ENCODE data around the gene CD3D. TPM values are rescaled to one million over a fixed set of nuclear protein-coding genes. Genes with fewer than 3 reads are reported as not detected.

The CD3D gene
- total and polyA plus RNA-seq, 12 donors: 0.31 to 6.3 (median 0.97) TPM; not detected in 6

DNA sequence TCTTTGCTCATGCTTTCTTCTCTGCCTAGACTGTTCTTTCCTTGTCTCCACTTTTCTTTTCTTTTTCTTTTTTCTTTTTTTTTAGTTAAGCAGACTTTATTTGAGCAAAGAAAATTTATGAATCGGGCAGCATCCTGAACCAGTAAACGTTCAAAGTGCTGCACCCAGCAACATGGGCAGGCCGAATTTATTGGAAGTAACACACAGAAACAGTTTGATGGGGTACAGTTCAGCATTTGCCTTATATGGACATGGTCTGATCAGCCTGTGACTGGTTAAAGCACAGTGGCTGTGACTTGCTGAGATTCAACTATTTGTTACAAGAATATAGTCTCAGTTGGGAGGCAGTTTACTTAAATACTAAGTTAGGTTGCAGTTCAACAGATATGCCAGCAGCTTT lies 22.0 kb downstream of the CD3D start:
- Histone ChIP-seq H3K36me3 (no peaks in the 10 kb centered on the region), H3K27me3 (peaks cover 0 to 10% (median 0%) of the 10 kb centered on the region in 7 donors), H3K4me3 (no peak overlapping the region), H3K4me1 (peaks cover 0 to 55% (median 13%) of the 10 kb centered on the region in 9 donors), H3K9me3 (no peaks in the 10 kb centered on the region), H3K27ac (no peak overlapping the region)
- TF ChIP-seq, protein P1, sequence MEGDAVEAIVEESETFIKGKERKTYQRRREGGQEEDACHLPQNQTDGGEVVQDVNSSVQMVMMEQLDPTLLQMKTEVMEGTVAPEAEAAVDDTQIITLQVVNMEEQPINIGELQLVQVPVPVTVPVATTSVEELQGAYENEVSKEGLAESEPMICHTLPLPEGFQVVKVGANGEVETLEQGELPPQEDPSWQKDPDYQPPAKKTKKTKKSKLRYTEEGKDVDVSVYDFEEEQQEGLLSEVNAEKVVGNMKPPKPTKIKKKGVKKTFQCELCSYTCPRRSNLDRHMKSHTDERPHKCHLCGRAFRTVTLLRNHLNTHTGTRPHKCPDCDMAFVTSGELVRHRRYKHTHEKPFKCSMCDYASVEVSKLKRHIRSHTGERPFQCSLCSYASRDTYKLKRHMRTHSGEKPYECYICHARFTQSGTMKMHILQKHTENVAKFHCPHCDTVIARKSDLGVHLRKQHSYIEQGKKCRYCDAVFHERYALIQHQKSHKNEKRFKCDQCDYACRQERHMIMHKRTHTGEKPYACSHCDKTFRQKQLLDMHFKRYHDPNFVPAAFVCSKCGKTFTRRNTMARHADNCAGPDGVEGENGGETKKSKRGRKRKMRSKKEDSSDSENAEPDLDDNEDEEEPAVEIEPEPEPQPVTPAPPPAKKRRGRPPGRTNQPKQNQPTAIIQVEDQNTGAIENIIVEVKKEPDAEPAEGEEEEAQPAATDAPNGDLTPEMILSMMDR (IDR thresholded peaks at IDR 0.05): no peak
- WGBS, 2 donors: 87 to 94% methylated on average over 3 of the region's 3 CpGs
- intact Hi-C loops (cut with DNase I): no loop called here
- no peak for DNase-seq
- ATAC-seq: no peak

- WGBS, 2 donors: 55 to 75% methylated on average over 1 of the region's 1 CpG
Measured at GRCh38 chr11:118319337-118319707, 23.2 kb downstream of the CD3D start.

DNA sequence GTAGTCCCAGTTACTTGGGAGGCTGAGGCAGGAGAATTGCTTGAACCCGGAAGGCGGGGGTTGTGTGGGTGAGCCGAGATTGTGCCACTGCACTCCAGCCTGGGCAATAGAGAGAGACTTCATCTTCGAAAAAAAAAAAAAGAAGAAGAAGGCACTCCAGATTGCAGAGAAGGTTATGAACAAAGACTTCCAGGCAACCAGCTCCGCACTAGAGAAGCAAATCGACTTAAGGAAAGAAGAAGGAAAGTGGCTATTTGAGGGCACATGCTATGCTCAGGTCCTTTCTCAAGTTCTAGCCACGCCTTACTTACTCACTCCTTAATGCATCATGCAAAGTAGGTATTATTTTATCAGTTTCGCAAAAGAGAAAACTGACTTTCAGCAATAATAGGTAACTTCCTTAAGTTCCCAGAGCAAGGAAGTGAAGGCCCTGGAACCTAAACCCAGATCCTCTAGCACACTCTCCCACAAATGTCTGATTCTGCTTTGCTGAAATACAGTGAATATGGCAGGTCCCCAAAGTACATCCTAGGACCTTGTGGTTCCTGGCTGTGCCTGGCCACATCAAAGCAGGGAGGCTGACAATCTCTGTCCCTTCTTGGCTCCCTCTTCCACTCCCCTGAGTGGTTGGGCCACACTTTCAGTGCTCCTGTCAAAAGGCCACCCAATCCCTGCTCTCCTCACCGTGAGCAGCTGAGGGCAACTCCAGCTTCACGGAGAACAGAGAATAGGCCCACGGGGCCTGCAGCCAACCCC lies 23.7 kb downstream of the CD3D start:
- H3K27ac ChIP-seq: peak overlapping the region in 1 of 10 donors; percentile 70
- 89 to 90% methylated on average over 11 of the region's 11 CpGs for WGBS, 2 donors
- ATAC-seq (no peak), DNase-seq (no peak)
- peaks cover 0 to 61% (median 18%) of the 10 kb centered on the region in 9 donors for H3K4me1 ChIP-seq
- no peak overlapping the region for H3K4me3 ChIP-seq
- no peaks in the 10 kb centered on the region for H3K9me3 ChIP-seq
- TF ChIP-seq, protein P1 (IDR thresholded peaks at IDR 0.05): no peak
- intact Hi-C loops (cut with DNase I): no loop called here
- H3K27me3 ChIP-seq: peaks cover 0 to 11% (median 7%) of the 10 kb centered on the region in 7 donors
- H3K36me3 ChIP-seq: no peaks in the 10 kb centered on the region

More at GRCh38 chr11:118319337-118319707, 23.2 kb downstream of the CD3D start:
- Histone ChIP-seq H3K27me3 (peaks cover 0 to 9% (median 3%) of the 10 kb centered on the region in 7 donors), H3K4me1 (peaks cover 0 to 61% (median 18%) of the 10 kb centered on the region in 9 donors), H3K4me3 (no peak overlapping the region), H3K9me3 (no peaks in the 10 kb centered on the region), H3K36me3 (no peaks in the 10 kb centered on the region), H3K27ac (peak overlapping the region in 1 of 10 donors; percentile 70)
- intact Hi-C loops (cut with DNase I): no loop called here
- DNase-seq (no peak), ATAC-seq (peak in 2 of 8 donors; percentile 33 to 48)
- TF ChIP-seq, protein P1 (IDR thresholded peaks at IDR 0.05): no peak

DNA sequence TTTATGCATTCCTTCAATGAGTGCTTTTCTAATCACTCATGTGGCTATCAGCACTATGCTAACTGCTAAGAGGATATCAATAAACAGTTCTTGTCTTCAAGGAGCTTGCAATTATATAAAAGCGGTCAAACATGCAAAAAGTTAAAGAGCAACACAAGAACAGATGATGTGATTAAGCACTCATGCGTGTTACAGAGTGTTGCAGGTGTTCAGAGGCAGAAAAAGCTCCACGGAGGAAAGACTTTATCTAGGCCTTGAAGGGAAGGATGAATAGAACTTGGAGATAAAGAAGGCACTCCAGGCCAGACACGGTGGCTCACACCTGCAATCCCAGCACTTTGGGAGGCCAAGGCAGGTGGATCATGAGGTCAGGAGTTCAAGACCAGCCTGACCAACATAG lies 24.4 kb downstream of the CD3D start:
- WGBS, 2 donors: 88 to 92% methylated on average over 4 of the region's 4 CpGs

More for the DNA sequence above, 24.4 kb downstream of the CD3D start:
- Histone ChIP-seq H3K4me1 (peaks cover 0 to 61% (median 18%) of the 10 kb centered on the region in 9 donors), H3K4me3 (no peak overlapping the region), H3K27ac (peak overlapping the region in 1 of 10 donors; percentile 73), H3K27me3 (peaks cover 0 to 17% (median 12%) of the 10 kb centered on the region in 7 donors), H3K36me3 (no peaks in the 10 kb centered on the region), H3K9me3 (no peaks in the 10 kb centered on the region)
- ATAC-seq (no peak), DNase-seq (no peak)
- TF ChIP-seq, protein P1 (IDR thresholded peaks at IDR 0.05): no peak
- intact Hi-C loops (cut with DNase I): no loop called here
